Measurements from ENCODE around the gene HERC5.

The HERC5 gene

GRCh38 chr4:88448889-88449288 is 8.0 kb upstream of the HERC5 start:
- no peak for DNase-seq

- no peak for DNase-seq
Measured at GRCh38 chr4:88449290-88449689, 7.6 kb upstream of the HERC5 start.

- DNase-seq = no peak
Measured at GRCh38 chr4:88451205-88451604, 5.7 kb upstream of the HERC5 start.

GRCh38 chr4:88452912-88453311 is 4.0 kb upstream of the HERC5 start:
- DNase-seq = no peak

- no peak for DNase-seq
Measured at GRCh38 chr4:88457307-88458103, 586 bp downstream of the HERC5 start.

GRCh38 chr4:88458104-88458740 is 1.3 kb downstream of the HERC5 start:
- no peak for DNase-seq

- DNase-seq = no peak
Measured at GRCh38 chr4:88465653-88466192, 8.8 kb downstream of the HERC5 start.

GRCh38 chr4:88467392-88467791 is 10.5 kb downstream of the HERC5 start:
- DNase-seq = no peak

GRCh38 chr4:88477229-88477860 is 20.4 kb downstream of the HERC5 start:
- DNase-seq = no peak

- no peak for DNase-seq
Measured at GRCh38 chr4:88478247-88478646, 21.3 kb downstream of the HERC5 start.

- no peak for DNase-seq
Measured at GRCh38 chr4:88481537-88481936, 24.6 kb downstream of the HERC5 start.

GRCh38 chr4:88489100-88489761 is 32.3 kb downstream of the HERC5 start:
- no peak for DNase-seq

GRCh38 chr4:88497859-88498409 is 41.0 kb downstream of the HERC5 start:
- no peak for DNase-seq

- no peak for DNase-seq
Measured at GRCh38 chr4:88503344-88503743, 46.4 kb downstream of the HERC5 start.

- DNase-seq = no peak
Measured at GRCh38 chr4:88511236-88511635, 54.3 kb downstream of the HERC5 start.

GRCh38 chr4:88514557-88515511 is 57.9 kb downstream of the HERC5 start:
- DNase-seq = no peak

GRCh38 chr4:88516746-88517145 is 59.8 kb downstream of the HERC5 start:
- no peak for DNase-seq

GRCh38 chr4:88517825-88518224 is 60.9 kb downstream of the HERC5 start:
- DNase-seq = no peak

- no peak for DNase-seq
Measured at GRCh38 chr4:88518911-88519310, 62.0 kb downstream of the HERC5 start.

- DNase-seq = no peak
Measured at GRCh38 chr4:88522702-88523324, 65.9 kb downstream of the HERC5 start.
